HUES64 (cell line): ENCODE data around the gene PCBP3.

Experiments
- H3K27ac ChIP-seq: 2 replicates; pipeline ENCODE4 v1.7.0; 2013; ENCODE audit warnings: low read depth, low read length, inconsistent platforms
- H3K27me3 ChIP-seq: 2 replicates; pipeline ENCODE4 v1.6.1; 2013; ENCODE audit warnings: mild to moderate bottlenecking, low read length; ENCODE audit not compliant: insufficient read depth
- H3K36me3 ChIP-seq: 2 replicates; pipeline ENCODE4 v1.6.1; 2013; ENCODE audit warnings: mild to moderate bottlenecking, low read length; ENCODE audit not compliant: insufficient read depth
- H3K4me1 ChIP-seq: 2 replicates; pipeline ENCODE4 v1.6.1; 2013; ENCODE audit warnings: mild to moderate bottlenecking, low read length, moderate library complexity; ENCODE audit not compliant: insufficient read depth
- H3K4me3 ChIP-seq: 2 replicates; pipeline ENCODE4 v1.5.1; 2013; ENCODE audit warnings: mild to moderate bottlenecking, low read length, moderate library complexity
- H3K9ac ChIP-seq: 2 replicates; pipeline ENCODE4 v1.6.1; 2013; ENCODE audit warnings: mild to moderate bottlenecking, low read depth, low read length
- H3K9me3 ChIP-seq: 2 replicates; pipeline ENCODE4 v1.6.1; 2013; ENCODE audit warnings: low read depth, low read length; ENCODE audit not compliant: insufficient read depth
- WGBS: fragments of 150-250, 120-280 bp; methylation state at CpG from one replicate; pipeline ENCODE4 v1.1.7; 2013; ENCODE audit warnings: missing lambda C conversion rate; 5-methylcytosine and 5-hydroxymethylcytosine counted together

The PCBP3 gene

DNA sequence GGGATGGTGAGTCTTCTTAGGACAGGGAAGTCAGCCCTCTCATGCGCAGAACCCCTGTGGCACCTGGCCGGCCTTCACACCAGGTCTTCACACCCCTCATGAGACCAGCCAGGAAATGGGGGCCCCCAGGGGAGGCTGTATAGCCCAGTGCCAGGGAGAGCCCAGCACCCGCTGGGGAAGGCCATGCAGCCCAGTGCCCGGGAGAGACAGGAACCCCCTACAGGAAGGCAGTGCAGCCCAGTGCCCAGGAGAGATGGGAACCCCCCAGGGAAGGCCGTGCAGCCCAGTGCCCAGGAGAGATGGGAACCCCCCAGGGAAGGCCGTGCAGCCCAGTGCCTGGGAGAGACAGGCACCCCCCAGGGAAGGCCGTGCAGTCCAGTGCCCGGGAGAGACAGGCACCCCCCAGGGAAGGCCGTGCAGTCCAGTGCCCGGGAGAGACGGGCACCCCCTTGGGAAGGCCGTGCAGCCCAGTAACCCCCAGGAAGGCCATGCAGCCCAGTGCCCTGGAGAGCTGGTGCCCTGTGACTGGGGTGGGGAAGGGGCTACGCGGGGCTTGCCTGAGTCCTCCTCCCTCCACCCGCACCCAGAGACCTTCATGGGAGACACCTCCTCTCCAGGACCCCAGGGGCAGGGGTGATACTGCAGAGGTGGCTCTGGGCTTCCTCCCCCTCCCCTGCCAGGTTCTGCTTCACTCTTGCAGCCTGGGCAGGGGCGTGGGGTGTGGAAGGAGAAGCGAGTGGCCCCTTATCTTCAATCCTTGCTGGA is 227.5 kb downstream of the PCBP3 start:
- Histone ChIP-seq H3K36me3 (no peaks in the 10 kb centered on the region), H3K9ac (no peak overlapping the region), H3K9me3 (no peaks in the 10 kb centered on the region), H3K27ac (no peak overlapping the region), H3K4me3 (no peak overlapping the region), H3K4me1 (no peaks in the 10 kb centered on the region), H3K27me3 (no peaks in the 10 kb centered on the region)
- 86% methylated on average over 15 of the region's 17 CpGs for WGBS

DNA sequence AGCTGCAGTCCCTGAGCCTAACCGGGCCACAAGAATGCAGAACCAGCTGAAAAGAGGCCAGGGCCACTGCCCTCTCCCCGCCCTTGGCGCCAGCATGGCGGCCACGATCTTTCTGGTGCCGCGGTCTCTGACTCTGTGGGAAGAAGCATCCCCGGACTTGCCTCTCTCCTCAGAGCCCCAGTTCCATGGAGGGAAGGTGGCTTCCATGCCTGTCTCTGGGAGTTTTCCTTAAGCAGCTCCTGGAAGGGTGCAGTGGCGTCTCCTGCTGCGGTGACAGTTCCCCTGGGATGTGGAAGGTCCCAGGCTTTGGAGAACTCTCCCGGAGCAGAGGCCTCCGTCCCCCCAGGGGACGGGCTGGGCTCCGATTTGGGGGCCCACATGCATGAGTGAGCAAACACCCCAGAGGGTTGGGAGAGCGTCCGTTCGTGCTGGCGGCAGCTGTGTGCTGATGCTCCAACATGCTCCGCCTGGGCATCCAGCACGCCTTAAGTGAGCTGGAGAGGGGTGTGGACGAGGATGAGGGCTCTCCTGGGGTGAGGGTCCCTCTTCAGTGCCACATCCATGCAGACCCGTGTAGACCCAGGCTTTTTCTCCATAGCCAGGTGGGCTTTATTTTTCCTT is 228.2 kb downstream of the PCBP3 start:
- H3K27me3 ChIP-seq, result no peaks in the 10 kb centered on the region
- H3K9me3 ChIP-seq, result no peaks in the 10 kb centered on the region
- H3K4me3 ChIP-seq, result no peak overlapping the region
- no peak overlapping the region for H3K9ac ChIP-seq
- no peaks in the 10 kb centered on the region for H3K36me3 ChIP-seq
- 89% methylated on average over 22 of the region's 22 CpGs for WGBS
- no peaks in the 10 kb centered on the region for H3K4me1 ChIP-seq
- no peak overlapping the region for H3K27ac ChIP-seq

- 96% methylated on average over 11 of the region's 11 CpGs for WGBS
- Histone ChIP-seq H3K27ac (no peak overlapping the region), H3K36me3 (no peaks in the 10 kb centered on the region), H3K9ac (no peak overlapping the region), H3K4me1 (no peaks in the 10 kb centered on the region), H3K27me3 (no peaks in the 10 kb centered on the region), H3K9me3 (no peaks in the 10 kb centered on the region), H3K4me3 (no peak overlapping the region)
Measured at GRCh38 chr21:45872471-45872870, 228.9 kb downstream of the PCBP3 start.

- 90% methylated on average over 11 of the region's 11 CpGs for WGBS
- Histone ChIP-seq H3K4me3 (no peak overlapping the region), H3K27me3 (no peaks in the 10 kb centered on the region), H3K27ac (no peak overlapping the region), H3K9me3 (no peaks in the 10 kb centered on the region), H3K9ac (no peak overlapping the region), H3K4me1 (no peaks in the 10 kb centered on the region), H3K36me3 (no peaks in the 10 kb centered on the region)
Measured at GRCh38 chr21:45872902-45873301, 229.4 kb downstream of the PCBP3 start.

DNA sequence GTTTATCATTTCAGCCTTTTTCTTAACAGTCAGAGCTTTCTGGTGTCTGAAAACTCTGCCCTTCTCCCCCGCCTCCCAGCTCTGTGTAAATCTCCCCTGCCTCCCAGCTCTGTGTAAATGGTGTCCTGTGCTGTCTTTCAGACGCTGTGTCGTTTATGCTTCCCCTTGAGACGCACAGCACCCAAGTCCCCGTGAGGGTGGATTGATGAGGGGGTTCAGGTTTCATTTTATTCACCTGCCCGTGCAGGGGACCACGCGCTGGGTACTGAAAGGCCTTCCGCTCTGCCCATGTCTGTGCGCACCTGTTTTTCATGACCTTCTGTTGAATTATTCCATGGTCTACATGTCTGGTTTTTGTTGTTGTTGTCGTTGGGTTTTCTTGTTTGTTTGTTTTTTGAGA is 229.9 kb downstream of the PCBP3 start:
- no peaks in the 10 kb centered on the region for H3K9me3 ChIP-seq
- WGBS, result 93% methylated on average over 11 of the region's 11 CpGs
- H3K36me3 ChIP-seq, result no peaks in the 10 kb centered on the region
- no peaks in the 10 kb centered on the region for H3K4me1 ChIP-seq
- no peak overlapping the region for H3K27ac ChIP-seq
- H3K9ac ChIP-seq, result no peak overlapping the region
- no peak overlapping the region for H3K4me3 ChIP-seq
- no peaks in the 10 kb centered on the region for H3K27me3 ChIP-seq

- H3K4me1 ChIP-seq, result no peaks in the 10 kb centered on the region
- WGBS, result 97% methylated on average over 15 of the region's 15 CpGs
- H3K9ac ChIP-seq, result no peak overlapping the region
- H3K9me3 ChIP-seq, result no peaks in the 10 kb centered on the region
- H3K36me3 ChIP-seq, result no peaks in the 10 kb centered on the region
- no peaks in the 10 kb centered on the region for H3K27me3 ChIP-seq
- H3K27ac ChIP-seq, result no peak overlapping the region
- H3K4me3 ChIP-seq, result no peak overlapping the region
Measured at GRCh38 chr21:45873866-45874265, 230.3 kb downstream of the PCBP3 start.

DNA sequence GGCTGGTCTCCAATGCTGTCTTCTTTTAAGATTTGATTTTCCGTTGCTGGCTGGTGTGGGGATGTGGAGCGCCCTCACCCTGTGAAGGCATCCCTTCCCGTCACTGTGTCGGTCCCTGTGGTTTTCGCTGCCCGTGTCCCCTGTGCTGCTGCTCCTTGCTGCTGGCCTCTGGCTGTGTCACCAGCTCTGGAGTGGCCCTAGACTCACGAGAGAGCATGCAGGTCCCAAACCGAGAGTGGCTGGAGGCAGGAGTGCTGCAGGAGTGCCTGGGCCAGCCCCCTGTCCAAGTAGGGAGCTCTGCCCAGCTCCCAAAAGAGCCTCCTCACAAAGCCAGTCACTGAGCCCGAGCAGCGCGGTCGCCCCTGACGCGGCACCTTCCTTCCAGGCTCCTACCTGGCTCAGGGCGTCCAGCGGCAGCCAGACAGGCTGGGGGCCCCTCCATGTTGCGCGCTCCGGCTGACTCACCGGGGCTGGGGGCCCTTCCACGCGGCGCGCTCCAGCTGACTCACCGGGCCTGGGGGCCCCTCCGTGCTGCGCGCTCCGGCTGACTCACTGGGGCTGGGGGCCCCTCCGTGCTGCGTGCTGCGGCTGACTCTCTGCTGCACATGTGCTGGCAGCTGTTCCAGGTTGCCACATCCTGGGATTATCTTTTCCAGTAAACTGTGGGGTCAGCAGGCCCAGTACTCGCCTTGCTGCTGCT is 231.3 kb downstream of the PCBP3 start:
- H3K27me3 ChIP-seq, result no peaks in the 10 kb centered on the region
- no peaks in the 10 kb centered on the region for H3K9me3 ChIP-seq
- no peaks in the 10 kb centered on the region for H3K36me3 ChIP-seq
- H3K9ac ChIP-seq, result no peak overlapping the region
- H3K4me3 ChIP-seq, result no peak overlapping the region
- H3K4me1 ChIP-seq, result no peaks in the 10 kb centered on the region
- WGBS, result 91% methylated on average over 33 of the region's 33 CpGs
- no peak overlapping the region for H3K27ac ChIP-seq

DNA sequence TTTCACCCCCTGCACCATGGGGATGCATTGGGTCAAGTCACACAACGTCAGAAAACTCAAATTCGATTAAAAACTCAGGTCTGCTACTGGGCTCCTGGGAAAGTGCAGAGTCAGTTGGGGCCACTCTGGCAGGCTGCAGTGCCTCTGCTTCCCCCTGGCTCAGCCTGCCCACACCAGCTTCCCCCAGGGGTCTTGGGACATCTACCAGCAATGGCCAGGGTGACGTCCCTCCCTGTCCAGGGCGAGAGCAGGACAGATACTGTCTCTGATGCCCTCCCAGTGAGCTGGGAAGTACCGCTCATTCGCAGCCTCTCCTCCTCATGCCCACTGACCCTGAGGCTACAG is 231.9 kb downstream of the PCBP3 start:
- no peak overlapping the region for H3K4me3 ChIP-seq
- H3K9ac ChIP-seq, result no peak overlapping the region
- H3K9me3 ChIP-seq, result no peaks in the 10 kb centered on the region
- no peaks in the 10 kb centered on the region for H3K27me3 ChIP-seq
- no peak overlapping the region for H3K27ac ChIP-seq
- 88% methylated on average over 6 of the region's 6 CpGs for WGBS
- H3K4me1 ChIP-seq, result no peaks in the 10 kb centered on the region
- H3K36me3 ChIP-seq, result no peaks in the 10 kb centered on the region

- Histone ChIP-seq H3K9me3 (no peaks in the 10 kb centered on the region), H3K4me3 (no peak overlapping the region), H3K9ac (no peak overlapping the region)
Measured at GRCh38 chr21:45875881-45876280, 232.4 kb downstream of the PCBP3 start.

GRCh38 chr21:45876381-45877170 is 233.1 kb downstream of the PCBP3 start:
- Histone ChIP-seq H3K9me3 (no peaks in the 10 kb centered on the region), H3K9ac (no peak overlapping the region), H3K27me3 (no peaks in the 10 kb centered on the region), H3K4me3 (no peak overlapping the region), H3K27ac (no peak overlapping the region), H3K4me1 (no peaks in the 10 kb centered on the region), H3K36me3 (no peaks in the 10 kb centered on the region)
- WGBS, result 91% methylated on average over 28 of the region's 28 CpGs

More at GRCh38 chr21:45875881-45876280, 232.4 kb downstream of the PCBP3 start:
- no peak overlapping the region for H3K27ac ChIP-seq
- no peaks in the 10 kb centered on the region for H3K27me3 ChIP-seq
- no peaks in the 10 kb centered on the region for H3K4me1 ChIP-seq
- WGBS, result 95% methylated on average over 12 of the region's 12 CpGs
- H3K36me3 ChIP-seq, result no peaks in the 10 kb centered on the region

GRCh38 chr21:45877171-45877438 is 233.6 kb downstream of the PCBP3 start:
- Histone ChIP-seq H3K27me3 (no peaks in the 10 kb centered on the region), H3K9me3 (no peaks in the 10 kb centered on the region), H3K36me3 (no peaks in the 10 kb centered on the region), H3K9ac (no peak overlapping the region), H3K4me3 (no peak overlapping the region), H3K4me1 (no peaks in the 10 kb centered on the region), H3K27ac (no peak overlapping the region)
- 88% methylated on average over 5 of the region's 6 CpGs for WGBS
